OCI-M1 (cell line): ENCODE measurements around the gene TMEM266.
A peak's percentile ranks its signal among the peaks of the same experiment; 100 is the strongest.

Experiments
- DNase-seq: peaks from one replicate; lab custom pipeline; 2025; lab: John Stamatoyannopoulos, UW

Gene TMEM266

GRCh38 chr15:76184650-76185035, 124.9 kb downstream of the TMEM266 start:
- no peak for DNase-seq

GRCh38 chr15:76185716-76186115, 125.9 kb downstream of the TMEM266 start:
- DNase-seq = peak; percentile 66

- DNase-seq = no peak
Observed at GRCh38 chr15:76187163-76187562, 127.4 kb downstream of the TMEM266 start.

GRCh38 chr15:76189106-76189505, 129.3 kb downstream of the TMEM266 start:
- no peak for DNase-seq

- no peak for DNase-seq
Observed at GRCh38 chr15:76190070-76190564, 130.3 kb downstream of the TMEM266 start.

GRCh38 chr15:76190751-76191538, 131.2 kb downstream of the TMEM266 start:
- peak; percentile 86 for DNase-seq

DNA sequence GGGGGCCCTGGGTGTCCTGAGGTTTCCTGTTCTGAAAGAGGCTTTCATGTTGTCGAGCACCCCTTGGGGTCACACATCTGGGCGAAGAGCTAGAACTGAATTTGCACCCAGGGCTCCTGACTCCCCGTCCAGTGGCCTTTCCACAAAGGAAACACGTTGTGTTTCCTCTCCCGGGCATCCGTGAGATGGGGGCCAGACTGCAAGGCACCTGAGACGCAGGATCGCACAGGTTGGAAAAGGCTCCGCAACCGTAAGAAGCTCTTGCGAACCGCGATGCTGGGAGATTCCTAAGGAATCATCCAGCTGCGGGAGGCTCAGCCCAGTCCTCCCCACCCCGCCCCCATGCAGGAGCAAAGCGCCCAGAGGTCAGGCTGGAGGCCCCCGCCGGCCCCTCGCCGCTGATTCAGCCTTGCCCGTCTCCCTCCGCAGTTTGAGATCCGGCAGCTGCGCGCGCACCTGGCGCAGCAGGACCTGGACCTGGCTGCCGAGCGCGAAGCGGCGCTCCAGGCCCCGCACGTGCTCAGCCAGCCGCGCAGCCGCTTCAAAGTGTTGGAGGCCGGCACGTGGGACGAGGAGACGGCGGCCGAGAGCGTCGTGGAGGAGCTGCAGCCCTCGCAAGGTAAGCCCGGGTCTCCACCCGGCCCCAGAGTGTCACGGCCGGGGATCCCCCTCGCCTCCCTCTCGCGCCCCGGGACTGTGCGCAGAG, 131.9 kb downstream of the TMEM266 start:
- no peak for DNase-seq

DNA sequence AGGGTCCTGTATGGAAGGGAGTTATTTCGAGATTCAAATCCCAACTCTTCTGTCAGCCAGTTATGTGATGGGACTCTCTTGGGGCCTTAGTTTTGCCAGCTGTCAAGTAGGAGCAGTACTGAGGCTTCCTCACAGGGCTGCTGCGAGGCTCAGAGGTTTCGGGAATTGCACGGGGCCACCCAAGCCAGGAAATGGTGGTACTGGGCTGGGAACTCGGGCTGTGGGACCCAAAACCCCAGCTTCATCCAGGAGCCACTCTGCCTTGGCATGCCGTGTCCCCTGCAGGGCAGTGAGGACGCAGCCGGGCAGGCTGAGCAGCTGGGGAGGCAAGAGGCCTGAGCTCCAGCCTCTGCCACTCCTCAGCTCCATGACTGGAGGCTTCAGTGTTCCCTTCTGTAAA, 132.9 kb downstream of the TMEM266 start:
- no peak for DNase-seq

DNA sequence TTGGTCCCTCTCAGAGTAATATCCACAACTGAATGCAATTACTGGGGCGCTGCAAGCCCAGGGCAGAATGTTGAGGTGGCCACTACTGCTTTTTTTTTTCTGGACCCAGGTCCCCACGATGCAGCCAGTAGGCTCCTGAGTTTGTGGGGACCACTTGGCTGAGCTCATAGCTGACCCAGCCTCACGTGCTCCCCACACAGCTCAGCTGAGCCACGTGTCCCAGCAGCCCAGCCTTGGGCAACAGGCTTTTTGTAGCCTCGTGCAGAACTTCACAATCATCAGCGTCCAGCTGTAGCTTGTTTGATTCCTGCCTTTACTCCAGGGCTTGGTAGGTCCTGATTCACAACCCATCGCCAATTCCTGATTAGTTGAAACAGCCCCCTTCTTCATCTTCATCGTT, 134.1 kb downstream of the TMEM266 start:
- no peak for DNase-seq

GRCh38 chr15:76195506-76196268, 135.9 kb downstream of the TMEM266 start:
- no peak for DNase-seq

GRCh38 chr15:76196269-76197231, 136.8 kb downstream of the TMEM266 start:
- DNase-seq = peak; percentile 54

DNA sequence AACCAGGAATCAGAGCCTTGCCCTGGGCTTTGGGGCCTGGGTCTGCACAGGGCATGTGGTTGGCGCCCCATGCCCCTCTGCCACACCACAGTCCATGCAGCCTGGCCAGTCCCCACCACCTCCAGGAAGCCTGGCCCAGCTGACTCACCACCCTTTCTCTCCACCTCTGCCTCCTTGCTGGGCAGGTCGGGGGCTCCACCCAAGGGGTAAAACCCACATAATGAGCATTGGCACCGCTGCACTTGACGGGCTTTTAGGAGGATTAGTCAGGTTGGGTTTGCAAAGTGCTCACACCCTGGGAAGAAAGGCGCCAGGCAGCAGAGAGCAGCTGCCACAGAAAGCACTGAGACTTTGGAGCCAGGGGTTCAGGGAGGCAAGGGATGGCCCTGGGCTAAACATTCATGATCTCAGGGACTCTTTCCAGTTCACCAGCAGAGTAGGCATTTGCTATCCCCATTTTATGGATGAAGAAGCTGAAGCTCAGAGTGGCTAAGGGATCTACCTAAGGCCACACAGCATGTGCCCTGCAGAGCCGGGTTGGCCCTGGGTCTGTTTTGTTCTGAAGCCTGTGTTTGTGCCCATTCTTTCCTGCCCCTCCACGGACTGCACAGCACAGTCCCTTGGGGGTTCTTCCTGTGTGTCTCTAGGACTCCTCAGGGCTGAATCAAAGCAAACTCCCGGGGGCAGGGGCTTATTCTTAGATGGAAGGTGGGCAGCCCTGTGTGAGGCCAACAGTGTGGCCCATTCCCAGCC, 138.1 kb downstream of the TMEM266 start:
- DNase-seq = no peak

DNA sequence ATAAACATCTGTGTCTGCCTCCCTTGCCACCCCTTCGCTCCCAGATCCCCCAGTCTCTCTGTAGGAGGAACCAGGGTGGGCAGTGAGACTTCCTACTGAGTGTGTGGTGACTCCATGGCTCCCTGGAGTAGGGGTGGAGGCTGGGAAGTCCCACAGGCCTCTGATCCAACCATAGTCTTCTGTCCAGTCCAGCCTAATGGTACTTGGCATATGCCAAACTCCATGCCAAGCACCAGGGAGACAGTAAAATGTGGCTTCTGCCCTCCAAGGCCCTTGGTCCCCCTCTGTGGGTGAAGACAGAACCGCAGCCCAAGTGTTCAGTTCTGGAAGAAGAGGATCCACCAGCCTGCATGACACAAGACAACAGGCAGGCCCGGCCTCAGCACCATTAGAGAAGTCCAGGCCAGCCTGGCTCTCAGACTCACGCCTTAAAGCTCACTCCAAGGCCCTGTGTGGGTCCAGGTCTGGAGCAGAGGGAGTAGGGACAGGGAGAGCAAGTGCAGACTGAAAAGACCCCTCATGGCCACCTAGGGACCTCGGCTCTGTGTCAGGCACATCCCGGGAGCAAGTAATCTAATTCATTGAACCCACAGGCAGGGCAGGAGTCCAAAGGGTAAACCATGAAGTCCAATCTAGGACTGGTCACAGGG, 138.8 kb downstream of the TMEM266 start:
- DNase-seq = no peak

GRCh38 chr15:76199106-76200082, 139.6 kb downstream of the TMEM266 start:
- DNase-seq = no peak

DNA sequence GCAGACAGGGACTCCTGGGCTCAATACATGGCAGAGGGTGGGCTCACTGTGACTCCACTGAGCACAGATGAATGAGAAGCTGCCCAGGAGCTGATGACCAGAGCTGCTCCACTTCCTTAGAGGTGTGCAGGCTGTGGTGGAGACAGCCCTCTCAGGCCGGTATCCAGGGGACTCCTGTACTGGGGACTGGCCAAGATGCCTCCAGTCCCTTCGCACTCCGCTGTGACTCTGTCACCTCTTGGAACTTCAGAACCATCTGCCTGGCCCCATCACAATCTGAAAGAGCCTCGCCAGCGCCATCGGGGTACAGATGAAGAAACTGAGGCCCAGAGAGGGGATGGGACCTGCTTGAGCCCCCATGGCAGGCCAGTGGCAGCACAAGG, 140.3 kb downstream of the TMEM266 start:
- no peak for DNase-seq

DNA sequence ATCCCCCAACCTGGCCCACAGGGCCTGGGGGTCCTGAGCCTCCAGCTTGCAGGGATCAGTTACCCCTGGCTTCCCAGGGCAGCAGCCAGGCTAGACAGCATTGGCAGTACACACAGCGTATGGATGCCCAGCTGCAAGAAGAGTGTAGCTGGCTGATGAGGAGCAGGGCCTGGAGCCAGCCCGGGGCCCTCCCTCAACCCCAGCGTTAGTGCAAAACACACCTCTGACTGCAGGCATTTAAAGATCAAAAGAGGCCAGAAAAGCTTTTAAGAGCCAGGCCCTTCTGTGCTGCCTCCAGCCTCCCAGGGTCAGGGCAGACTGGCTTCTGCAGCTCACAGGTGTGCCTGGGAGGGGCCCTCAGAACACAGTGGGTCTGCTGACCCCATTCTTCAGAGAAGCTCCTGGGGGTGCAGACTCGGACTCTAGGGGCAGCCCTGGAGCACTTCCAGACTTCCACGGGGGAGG, 140.9 kb downstream of the TMEM266 start:
- no peak for DNase-seq

DNA sequence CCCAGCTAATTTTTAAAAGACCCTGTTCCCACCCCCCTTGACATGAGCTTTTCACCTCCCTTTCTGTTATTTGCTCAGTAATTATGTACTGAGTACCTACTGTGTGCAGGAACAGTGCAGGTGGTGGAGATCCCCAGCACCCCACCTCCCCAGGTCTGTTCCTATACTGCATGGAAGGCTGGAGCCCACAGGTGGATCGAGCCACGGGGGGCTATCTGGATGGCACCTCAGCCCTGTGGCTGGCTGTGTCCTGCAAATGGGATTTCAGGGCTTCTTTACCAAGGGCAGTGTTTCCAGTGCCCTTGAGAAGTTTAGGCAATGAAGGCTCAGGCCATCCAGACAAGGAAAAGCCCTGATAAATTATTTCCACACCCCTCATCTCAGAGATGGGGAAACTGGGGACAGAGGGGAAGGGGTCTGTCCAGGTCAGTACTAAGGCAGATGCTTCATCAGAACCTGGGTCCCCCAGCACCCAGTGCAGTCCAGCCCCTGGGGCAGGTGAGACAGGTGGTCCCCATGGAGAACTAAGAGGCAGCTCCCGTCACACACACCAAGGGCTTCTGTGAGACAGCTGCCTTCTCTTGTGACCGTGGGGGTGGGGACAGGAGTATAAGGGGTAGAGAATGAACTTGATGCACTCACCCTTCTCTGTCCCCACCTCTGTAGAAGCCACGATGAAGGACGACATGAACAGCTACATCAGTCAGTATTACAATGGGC, 141.9 kb downstream of the TMEM266 start:
- no peak for DNase-seq
